Activated gamma-delta T cell treated with Interleukin-2 at 50 U/mL for 16 hours (primary cell): Measurements from ENCODE around the gene SWT1.
"Not testable (repeated sequence)": the region's sequence is repeated elsewhere in the genome, so short reads cannot be mapped to it uniquely, and the experiment has no call there.

Source experiments
- DNase-seq: peaks from one replicate; pipeline ENCODE4 v3.0.0-alpha.2; 2020

SWT1 gene

DNA sequence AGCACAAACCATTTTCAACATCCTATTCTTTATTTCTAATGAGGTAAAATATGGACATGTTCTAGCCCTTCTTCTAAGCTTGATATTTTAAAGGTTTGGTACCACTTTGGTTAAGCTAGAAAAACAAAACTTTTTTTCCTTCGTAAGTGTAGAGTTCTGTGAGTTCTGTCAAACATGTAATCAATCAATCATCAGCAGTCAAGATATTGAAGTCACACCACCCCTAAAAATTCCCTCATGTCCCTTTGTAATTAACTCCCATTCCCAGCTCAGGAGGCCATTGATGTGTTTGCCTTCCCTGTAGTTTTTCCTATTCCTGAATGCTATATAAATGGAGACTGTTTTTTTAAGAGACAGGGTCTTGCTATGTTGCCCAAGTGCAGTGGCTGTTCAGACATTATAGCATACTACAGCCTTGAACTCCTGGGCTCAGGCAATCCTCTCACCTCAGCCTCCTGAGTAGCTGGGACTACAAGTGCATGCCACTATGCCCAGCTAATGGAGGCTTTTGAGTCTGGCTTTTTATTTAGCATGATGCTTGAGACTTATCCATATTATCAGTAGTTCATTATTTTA, 137.1 kb downstream of the SWT1 start:
- no peak for DNase-seq

GRCh38 chr1:185295091-185295490, 138.1 kb downstream of the SWT1 start:
- no peak for DNase-seq

DNA sequence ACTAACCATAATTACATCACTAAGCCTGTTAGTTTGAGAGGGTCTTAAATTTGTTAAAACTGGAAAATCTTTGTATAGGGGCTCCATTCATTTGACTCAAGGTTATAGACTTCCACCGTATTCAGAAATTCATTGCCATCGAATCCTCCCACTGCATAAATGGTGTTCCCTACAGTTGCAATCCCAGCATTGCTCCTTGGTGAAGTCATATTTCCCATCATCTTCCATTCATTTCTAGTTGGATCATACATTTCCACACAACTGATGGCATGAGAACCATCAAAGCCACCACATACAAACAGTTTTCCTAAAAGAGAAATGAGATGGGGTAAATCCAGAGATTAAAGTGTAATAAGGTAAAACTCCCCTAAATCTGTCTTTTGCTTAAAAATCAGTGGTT, 141.0 kb downstream of the SWT1 start:
- no peak for DNase-seq

- DNase-seq: no peak
Observed at GRCh38 chr1:185300152-185300551, 143.2 kb downstream of the SWT1 start.

- no peak for DNase-seq
Observed at GRCh38 chr1:185305419-185305818, 148.5 kb downstream of the SWT1 start.

DNA sequence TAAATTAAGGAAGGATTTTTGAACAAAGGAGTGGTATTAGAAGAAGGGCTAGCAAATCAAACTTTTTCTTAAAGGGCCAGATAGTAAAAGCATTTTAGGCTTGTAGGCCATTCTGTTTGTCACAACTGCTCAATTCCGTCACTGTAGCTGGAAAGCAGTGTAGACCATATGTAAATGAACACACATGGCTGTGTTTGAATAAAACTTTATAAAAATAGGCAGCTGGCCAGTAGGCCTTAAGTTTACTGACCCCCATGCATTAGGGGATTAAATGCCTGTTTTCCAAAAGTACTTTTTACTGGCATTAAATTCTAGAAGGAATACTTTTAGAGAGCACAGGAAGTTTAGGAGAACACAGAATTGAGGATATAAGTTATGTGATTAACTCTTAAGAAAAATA, 151.2 kb downstream of the SWT1 start:
- no peak for DNase-seq

GRCh38 chr1:185309566-185309965, 152.6 kb downstream of the SWT1 start:
- DNase-seq: no peak

GRCh38 chr1:185311589-185312225, 154.7 kb downstream of the SWT1 start:
- no peak for DNase-seq

- no peak for DNase-seq
Observed at GRCh38 chr1:185312361-185313138, 155.6 kb downstream of the SWT1 start.

- DNase-seq: no peak
Observed at GRCh38 chr1:185314411-185314810, 157.4 kb downstream of the SWT1 start.

DNA sequence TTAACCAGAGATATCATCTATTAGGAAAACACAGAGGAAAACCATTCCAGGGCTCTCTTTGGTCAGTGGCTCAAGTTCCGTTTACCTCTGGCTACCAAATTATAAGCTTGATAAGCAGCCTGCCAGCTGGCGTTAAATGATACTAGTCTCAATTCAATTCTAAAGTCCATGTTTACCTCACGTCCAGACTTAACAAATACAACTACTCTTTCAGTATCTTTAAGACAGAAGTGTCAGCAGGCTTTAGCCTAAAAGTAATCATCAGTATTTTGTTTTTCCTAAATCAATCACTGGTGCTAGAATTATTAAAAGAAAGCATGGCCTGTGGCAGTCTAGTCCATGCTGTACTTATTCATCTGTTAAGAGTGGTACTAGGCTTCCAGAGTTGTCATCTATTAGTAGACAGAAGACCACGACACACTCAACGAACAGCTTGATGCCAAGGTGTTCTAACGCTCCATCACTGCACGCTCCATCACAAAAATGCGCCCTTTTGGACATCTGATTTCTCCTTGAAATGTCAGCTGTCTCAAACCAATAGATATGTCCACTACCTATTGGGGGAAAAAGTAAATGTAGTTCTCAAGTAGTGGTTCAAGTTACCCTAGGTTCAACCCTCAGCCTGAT, 158.6 kb downstream of the SWT1 start:
- DNase-seq: no peak

DNA sequence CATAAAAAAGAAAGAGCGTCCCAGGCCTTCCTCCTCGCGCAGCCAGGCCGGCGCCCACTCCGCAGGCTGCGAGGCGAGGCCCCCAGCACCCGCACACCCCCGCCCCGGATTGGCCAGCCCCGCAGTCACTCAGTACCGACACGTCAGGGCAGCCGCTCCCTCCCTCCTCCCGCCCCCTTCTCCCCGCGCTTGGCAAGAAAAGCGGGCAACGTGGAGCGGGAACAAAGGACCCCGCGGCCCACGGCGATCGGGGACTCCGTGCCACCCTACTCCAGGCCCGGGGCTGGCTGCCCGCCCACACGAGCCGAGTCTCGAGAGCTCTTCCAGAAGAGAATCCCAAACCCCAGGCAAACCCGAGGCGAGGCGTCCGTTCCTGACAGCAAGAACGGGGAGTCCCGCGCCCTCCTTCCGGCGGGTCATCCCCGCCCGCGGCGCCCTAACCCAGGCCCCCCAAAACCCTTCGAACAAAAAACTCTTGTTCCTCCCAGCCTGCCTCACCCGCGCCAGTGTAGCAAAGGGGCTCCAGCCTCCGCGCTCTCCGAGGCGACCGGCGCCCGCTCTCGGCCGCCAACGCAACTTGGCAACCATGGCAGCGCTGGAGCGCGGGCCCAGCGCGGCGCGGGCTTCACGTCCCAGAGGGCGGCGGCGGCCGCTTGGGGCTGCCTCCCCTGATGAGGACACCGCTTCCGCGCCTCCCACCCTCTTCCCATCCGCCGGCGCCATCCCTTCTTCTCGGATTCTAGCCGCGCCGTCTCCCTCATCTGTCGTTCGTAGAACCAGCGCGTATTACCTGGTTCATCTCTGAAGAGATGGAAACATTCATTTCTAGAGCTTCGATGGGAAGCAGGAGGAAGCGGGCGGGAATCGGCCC, 159.4 kb downstream of the SWT1 start:
- DNase-seq: peak; percentile 91

GRCh38 chr1:185317034-185317885, 160.3 kb downstream of the SWT1 start, which contains the start of gene IVNS1ABP:
TSS of gene IVNS1ABP (minus strand) at chr1:185317243. CDS start at chr1:185309493, 7,750 bp downstream.
- DNase-seq: peak; percentile 93

DNA sequence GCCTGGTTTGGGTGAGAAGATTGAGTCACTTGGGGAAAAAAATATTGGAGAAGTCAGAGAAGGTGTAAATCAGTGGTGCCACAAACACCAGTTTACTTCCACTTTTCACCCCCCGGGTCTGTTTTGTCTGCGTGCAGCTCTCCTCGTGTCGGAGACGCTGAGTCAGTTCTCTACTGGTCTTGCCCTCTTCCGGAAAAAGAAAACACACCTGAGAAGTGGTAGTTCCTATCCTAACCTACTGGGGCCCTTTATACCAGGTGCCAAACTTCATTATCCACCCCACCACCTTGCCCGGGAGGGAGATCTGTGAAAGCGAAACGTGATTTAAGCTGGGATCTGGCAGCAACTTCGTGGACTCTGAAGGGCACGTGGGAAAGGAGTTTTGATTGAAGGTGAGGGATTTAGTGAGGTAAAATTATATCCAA, 160.9 kb downstream of the SWT1 start:
- peak; percentile 73 for DNase-seq

- DNase-seq: no peak
Observed at GRCh38 chr1:185318431-185319138, 161.6 kb downstream of the SWT1 start.

GRCh38 chr1:185319139-185319475, 162.1 kb downstream of the SWT1 start:
- DNase-seq: no peak

DNA sequence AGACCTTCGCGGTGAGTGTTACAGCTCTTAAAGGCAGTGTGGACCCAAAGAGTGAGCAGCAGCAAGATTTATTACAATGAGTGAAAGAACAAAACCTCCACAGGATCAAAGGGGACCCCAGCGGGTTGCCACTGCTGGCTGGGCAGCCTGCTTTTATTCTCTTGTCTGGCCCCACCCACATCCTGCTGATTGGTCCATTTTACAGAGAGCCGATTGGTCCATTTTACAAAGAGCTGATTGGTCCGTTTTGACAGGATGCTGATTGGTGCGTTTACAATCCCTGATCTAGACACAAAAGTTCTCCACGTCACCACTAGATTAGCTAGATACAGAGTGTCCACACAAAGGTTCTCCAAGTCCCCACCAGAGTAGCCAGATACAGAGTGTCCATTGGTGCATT, 164.1 kb downstream of the SWT1 start:
- DNase-seq: not testable (repeated sequence)

DNA sequence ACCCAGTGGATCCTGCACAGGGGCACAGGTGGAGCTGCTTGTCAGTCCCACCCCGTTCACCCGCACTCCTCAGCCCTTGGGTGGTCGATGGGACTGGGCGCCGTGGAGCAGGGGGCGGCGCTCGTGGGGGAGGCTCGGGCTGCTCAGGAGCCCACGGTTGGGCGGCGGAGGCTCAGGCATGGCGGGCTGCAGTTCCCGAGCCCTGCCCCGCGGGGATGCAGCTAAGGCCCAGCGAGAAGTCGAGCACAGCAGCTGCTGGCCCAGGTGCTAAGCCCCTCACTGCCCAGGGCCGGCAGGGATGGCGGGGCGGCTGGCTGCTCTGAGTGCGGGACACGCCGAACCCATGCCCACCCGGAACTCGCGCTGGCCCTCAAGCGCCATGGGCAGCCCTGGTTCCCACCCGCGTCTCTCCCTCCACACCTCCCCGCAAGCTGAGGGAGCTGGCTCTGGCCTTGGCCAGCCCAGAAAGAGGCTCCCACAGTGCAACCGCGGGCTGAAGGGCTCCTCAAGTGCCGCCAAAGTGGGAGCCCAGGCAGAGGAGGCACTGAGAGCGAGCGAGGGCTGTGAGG, 164.8 kb downstream of the SWT1 start:
- DNase-seq: not testable (repeated sequence)

DNA sequence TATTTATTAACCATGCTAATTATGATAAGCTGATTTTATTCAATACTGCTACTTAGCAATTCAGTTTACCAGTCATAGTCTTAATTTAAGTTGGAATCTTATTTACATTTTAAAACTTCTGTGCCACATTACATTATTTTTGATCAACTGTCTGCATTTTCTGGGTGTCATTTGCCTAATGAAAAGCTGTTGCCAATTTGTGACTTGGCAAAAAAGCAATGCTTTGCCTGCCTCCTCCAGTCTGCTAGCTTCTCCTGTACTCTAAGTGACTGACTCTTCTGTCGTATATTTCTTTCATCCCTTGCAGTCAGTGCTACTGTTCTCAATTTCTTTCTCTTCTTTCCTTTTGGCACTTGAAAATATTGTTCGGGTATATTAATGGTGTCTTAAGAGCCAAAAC, 165.7 kb downstream of the SWT1 start:
- DNase-seq: no peak

- no peak for DNase-seq
Observed at GRCh38 chr1:185324118-185324517, 167.2 kb downstream of the SWT1 start.

GRCh38 chr1:185325413-185325812, 168.4 kb downstream of the SWT1 start:
- no peak for DNase-seq
